OCI-LY3 (cell line): ENCODE measurements around the gene CD320.

Source experiments
- CTCF ChIP-seq: fragments of 200-600, 300-600 bp; sonication (generic); IDR thresholded peaks from 2 replicates; pipeline ENCODE4 v1.5.1; 2014; ENCODE audit warnings: antibody characterized with exemption, low read length, low read depth
- EZH2phosphoT487 ChIP-seq: fragments of 200-600 bp; shearing (Covaris generic); IDR thresholded peaks from 2 replicates; pipeline ENCODE4 v1.6.1; 2018; ENCODE audit warnings: antibody characterized with exemption, mixed run types, low read depth

- TF ChIP-seq CTCF, result no peak
- no peak for TF ChIP-seq EZH2phosphoT487
Measured at GRCh38 chr19:8336072-8336569, 28.0 kb upstream of the CD320 start.
